HL-60/S4 treated with retinoic acid at 250 ng/mL for 4 days and 3 days (cell line): Measurements from ENCODE around the gene TSHZ2.

Source experiments
- in situ Hi-C: fragments of 300-500 bp; cut with MboI; formaldehyde crosslinking; loops from 2 replicates; pipeline ENCODE4 v1.7.0; 2022; ENCODE audit warnings: low sequenced_read_pairs

TSHZ2 gene

DNA sequence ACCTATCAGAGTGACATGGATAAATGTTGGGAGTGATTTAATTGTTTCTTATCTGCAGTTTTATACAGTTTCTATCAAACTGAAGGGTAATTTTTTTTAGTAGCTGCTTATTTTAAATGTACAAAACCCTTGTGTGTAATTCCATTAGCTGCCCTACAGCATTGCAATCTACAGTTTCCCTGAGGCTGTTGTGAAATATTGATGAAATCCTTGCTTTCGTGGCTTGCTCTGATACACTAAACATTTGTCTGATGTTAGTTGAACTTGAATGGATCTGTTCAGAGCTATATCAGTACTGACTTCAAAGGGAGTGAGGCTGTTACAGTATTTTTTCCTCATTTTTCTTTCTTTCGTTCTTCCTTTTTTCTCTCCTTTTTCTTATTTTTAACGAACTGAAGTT is 255.4 kb downstream of the TSHZ2 start:
- in situ Hi-C loops: no loop called here

DNA sequence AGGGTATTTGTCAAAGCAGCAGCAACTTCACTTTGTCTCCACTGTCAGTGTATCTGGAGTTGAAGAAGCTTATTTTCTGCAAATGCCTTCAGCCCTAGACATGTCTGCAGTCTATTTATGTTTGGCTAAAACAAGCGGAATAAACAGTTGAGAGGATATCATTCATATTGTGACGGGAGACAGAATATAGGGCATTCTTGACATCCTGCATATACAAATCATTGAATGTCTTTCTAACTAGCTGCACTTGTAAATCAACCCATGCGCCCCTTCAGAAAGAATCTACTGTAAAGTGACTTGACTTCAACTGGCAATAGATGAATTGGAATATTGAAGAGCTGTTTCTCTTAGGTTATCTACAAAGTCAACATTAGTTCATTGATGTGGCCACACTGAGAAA is 258.9 kb downstream of the TSHZ2 start:
- in situ Hi-C loops: no loop called here

DNA sequence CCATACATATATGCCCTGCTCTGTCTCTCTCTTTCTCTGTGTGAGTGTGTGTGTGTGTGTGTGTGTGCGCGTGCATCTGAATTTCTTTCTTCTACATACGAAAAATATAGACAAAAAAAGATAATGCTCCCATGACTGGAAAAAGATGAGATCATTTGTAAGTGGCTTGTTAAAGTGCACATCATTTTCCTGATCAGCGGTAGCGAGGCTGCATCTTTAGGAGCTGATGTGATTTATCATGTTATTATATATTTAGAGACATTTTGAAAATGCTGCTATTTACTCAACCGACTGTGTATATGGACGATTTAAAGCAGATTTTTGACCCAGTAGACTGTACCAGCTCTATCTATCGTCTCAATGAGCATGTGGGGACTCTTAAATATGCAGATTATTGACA is 265.3 kb downstream of the TSHZ2 start:
- in situ Hi-C loops: no loop called here

DNA sequence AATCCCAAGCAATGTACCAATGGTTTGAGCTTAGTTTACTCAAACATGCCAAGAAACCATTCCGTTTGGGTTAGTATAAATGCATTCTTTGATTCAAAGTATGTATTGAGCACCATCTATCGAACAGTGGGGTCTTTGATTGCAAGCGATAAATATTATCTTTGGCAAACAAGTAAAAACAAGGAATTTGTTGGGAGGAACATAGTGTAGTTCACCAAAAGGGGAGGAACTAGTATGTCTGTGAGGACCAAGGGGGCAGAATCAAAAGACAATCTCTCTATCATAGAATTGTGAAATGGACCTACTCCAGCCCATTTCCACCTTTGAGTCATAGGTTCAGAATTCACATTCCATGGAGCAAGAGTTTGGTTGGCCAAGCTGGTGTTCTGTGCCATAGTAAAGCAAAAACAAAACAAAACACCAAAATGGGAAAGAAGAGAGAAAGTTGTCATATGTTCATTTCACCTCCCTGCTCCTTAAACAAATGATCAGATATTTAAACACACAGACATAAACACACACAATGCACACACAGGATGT is 266.0 kb downstream of the TSHZ2 start:
- in situ Hi-C loops: no loop called here

DNA sequence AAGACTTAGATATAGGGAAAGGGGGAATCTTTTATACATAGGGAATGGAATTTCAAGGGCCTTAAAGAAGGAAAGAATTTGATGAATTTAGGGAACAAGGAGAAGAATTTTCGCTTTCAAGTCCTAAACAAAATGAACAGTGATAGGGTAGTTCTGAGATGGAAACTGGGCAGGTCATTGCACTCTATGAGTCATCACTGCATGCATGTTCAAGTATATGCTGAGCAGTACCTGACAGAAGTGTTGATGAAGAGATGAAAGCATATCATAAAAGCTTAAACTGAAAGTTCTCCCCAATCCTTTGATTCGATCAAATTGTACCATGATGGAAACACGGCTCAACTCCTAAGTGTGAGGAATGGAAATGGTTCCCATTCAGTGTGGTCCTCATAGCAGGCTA is 271.0 kb downstream of the TSHZ2 start:
- in situ Hi-C loops: no loop called here

DNA sequence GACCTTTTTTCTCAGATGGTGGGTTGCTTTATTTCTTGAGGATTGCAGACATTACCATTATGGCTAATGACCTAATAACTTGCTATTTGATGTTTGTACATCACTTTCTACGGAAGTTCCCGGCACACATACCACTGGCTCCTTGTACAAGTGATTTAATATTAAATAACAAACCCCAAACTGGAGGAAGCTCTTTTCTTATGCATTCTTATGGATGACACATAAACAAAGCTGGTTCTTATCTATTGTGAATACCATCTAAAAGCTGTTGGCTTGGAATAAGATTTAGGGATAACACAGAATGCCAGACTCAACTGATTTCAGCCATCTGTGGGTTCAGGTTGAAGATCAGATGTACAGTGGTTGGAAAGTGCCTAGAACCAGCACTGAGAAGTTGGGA is 272.6 kb downstream of the TSHZ2 start:
- in situ Hi-C loops: no loop called here

DNA sequence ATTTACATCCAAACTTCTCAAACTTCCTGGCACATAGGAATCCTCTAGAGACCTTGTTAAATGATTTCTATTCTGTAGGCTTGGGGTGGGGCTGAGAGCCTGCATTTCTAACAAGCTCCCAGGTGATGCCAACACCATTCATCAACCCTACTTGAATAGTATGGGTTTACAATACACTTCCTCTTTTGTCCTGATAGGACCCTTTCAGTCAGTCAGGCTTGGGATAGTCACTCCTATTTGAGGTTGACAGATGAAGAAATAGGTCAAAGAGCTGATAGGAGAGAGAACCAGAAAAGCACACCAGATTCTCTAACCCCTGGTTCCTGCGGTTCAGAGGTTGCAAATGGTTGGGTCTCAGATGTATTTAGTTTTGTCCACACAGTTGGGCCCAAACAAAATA is 273.4 kb downstream of the TSHZ2 start:
- in situ Hi-C loops: no loop called here

DNA sequence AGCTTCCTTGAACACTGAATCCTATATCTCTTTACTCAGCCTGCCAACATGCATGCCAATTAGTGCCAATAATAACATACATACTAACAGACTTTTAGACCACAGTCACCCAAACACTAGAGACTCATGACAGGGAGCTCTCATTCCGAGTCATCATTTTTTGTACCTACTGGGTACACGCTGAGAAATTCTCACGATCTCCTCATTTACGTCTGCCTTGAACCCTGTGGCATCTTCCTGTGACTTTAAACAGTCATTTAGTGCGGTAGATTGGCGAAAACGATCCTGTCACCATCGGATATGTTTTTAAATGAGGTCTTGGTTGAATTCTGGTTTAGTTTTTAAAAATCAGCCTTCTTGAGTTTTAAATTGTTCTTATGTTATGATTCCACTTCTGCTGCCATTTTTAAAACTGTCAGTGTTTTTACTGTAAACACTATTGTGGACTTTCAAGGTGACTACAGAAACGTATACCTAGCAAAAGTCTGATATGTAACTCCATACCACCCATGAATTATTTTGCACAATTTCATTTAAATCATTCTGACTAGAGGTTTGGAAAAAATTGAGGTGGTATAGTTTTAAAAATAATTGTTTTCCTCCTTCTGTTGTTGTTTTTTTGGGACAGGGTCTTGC is 275.4 kb downstream of the TSHZ2 start:
- in situ Hi-C loops: no loop called here

DNA sequence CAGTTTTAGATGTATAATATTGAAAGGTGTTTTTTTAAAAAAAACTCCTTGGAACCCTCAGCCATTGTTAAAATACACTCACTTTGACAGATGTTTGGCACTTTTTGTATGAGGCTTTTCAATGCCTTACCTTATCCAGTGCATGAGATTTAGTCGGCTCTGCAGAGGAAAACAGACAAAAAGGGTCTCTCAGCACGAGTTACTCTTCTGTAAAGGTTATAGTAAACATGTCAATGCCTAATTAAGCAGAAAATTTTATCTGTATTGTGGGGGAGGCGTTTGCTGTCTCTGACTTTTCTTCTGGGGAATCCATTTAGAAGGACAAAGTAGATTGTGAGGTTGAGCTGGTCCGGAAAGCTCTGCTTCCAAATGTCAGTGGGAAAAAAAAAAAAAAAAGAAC is 278.3 kb downstream of the TSHZ2 start:
- in situ Hi-C loops: no loop called here

DNA sequence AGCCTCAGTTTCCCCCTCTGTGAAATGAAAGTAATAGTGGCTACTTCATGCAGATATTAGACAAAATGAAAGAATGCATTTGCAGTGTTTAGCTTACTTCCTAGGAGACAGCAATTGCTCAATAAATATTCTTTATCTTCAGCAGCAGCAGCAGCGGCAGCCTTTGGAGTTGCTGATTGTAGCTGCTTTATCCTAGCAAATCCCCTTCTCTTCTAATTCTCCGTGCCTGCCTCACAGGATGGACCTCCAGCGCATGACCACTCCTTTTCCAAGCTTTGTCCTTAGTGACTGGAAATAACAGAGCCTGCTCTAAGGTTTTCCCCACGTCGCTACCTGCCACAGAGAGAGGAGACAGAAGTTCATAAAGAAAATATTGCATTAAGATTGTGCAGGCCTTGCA is 279.8 kb downstream of the TSHZ2 start:
- in situ Hi-C loops: no loop called here

DNA sequence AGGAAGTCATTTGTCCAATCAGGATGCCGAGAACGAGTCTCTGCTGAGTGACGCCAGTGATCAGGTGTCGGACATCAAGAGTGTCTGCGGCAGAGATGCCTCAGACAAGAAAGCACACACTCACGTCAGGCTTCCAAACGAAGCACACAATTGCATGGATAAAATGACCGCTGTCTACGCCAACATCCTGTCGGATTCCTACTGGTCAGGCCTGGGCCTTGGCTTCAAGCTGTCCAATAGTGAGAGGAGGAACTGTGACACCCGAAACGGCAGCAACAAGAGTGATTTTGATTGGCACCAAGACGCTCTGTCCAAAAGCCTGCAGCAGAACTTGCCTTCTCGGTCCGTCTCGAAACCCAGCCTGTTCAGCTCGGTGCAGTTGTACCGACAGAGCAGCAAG is 281.5 kb downstream of the TSHZ2 start:
- in situ Hi-C loops: no loop called here

DNA sequence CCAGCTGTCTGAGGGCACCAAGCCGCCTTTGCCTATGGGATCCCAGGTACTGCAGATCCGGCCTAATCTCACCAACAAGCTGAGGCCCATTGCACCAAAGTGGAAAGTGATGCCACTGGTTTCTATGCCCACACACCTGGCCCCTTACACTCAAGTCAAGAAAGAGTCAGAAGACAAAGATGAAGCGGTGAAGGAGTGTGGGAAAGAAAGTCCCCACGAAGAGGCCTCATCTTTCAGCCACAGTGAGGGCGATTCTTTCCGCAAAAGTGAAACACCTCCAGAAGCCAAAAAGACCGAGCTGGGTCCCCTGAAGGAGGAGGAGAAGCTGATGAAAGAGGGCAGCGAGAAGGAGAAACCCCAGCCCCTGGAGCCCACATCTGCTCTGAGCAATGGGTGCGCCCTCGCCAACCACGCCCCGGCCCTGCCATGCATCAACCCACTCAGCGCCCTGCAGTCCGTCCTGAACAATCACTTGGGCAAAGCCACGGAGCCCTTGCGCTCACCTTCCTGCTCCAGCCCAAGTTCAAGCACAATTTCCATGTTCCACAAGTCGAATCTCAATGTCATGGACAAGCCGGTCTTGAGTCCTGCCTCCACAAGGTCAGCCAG is 283.0 kb downstream of the TSHZ2 start:
- in situ Hi-C loops: no loop called here

DNA sequence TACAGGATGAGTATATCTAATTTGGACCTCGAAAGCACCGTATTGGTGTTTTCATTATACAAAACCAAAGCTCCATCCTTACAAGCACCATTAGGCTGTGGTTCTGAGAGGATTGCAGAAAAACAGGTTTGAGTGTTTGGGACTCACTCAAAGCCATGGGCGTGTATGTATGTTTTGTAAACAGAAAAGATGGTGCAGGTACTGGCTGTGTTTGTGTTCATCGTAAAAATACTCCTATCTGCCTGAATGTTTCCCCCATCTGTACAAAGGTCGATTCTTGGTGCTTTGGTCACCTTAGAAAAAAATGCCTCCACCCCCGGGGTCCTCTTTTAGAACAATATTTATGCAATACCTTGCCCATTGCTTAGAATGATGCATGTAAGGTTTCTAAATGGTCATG is 286.6 kb downstream of the TSHZ2 start:
- in situ Hi-C loops: no loop called here

DNA sequence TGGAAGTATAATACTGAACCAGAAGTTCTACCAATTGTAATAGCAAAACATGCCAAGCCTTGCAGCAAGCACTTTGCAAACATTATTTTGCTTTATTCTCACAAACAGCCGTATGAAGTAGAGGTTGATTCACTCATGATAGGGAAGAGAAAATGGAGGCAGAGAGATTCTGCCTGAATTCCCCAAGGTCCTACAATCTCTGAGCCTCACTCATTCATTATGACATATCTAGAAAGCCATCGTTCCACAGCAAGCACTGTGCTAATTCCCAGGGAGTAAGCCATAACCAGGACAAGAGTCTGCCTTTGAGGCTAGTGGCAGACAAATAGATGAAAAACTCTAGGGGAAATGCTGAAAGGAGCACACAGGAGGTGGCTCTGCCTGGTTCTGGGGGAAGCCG is 288.0 kb downstream of the TSHZ2 start:
- in situ Hi-C loops: no loop called here

DNA sequence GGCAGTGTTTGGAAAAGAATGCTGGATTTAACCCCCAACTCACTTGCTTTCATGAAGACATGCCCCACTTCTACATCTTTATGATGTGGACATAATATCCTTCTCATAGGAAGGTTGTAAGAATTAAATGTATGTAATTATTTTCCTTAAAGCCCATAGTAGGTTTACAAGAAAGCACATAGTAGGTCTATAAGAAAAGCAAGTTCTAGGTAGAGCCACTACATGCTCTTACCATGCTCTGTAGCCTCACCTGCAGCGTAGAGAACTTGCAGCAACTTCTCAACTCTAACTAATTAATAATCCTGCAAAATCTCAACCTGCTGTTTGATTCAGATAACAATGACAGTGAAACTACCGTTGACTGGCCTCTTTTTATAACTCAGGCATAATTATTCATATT is 288.4 kb downstream of the TSHZ2 start:
- in situ Hi-C loops: no loop called here

DNA sequence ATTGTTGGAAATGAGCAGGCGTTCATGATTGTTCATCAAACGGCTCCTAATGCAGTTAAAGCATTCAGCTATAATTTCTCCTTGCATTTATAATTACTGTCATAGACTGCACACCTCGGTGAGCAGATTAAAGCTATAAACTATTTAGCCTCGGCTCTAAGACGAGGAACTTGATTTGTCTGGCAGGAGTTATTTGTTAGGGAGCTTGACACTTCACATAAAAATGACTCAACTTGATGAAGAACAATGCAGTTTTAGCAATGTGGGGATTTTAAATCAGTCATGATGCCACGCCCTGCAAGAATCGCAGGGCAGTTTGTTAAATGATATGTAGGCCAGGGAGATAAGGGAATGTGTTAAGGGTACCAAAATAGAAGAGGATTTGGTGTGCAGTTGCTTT is 290.2 kb downstream of the TSHZ2 start:
- in situ Hi-C loops: no loop called here

DNA sequence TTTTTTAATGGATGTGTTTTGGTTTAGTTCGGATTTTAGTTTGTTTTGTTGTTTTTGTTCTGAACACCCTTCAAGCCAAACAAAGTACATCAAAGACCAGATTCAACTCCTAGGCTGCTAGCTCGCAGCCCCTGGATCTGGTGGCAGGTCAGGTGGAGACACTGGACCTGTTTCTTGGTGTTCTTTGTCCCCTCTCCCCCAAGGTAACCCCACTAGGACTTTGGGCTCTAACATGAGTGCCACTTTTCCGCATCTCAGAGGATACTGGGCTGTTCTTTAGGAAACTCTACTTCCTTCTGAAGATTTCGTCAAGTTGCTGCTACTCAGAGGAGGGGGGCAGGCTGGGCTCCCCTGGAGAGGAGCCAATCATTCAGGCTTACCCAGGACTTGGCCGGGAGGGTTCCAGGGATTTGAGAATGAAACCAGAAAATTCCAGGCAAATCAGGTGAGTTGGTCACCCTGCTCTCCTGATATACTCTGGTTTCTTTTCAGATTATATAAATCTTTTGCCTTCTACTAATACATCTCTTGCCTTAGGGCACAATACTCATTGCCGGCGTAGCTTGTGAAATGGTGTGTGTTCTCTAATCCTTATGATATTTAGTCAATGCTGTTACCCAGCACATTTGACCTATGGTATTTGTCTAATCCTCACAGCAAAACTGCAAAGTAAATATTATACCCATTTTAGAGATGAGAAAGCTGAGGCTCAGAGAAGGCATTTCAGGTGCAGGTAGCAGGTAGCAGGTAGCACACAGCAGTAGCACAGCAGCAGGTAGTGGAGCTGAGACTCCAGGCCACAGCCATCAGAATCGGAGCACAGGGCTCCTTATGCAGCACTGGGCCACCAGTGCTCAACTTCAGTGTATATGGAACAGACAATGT is 291.6 kb downstream of the TSHZ2 start:
- in situ Hi-C loops: no loop called here

DNA sequence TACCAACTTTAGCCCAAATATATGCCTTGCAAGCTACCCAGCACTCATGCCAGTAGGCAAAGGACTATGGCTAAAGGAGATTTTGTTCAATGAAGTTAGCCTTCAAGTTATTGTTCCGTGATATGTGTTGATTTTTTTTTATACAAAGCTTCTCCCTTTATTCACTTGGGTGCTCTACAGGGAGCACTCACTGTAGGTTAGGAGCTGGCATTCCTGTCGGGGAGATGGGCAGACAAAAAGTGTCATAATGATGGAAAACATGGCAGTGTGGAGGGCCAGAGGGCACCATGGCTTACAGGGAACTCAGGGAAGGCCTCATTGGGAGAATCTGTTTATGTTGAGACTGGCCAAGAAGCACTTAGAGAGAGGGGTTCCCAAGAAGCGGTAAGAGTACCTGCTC is 292.4 kb downstream of the TSHZ2 start:
- in situ Hi-C loops: no loop called here

DNA sequence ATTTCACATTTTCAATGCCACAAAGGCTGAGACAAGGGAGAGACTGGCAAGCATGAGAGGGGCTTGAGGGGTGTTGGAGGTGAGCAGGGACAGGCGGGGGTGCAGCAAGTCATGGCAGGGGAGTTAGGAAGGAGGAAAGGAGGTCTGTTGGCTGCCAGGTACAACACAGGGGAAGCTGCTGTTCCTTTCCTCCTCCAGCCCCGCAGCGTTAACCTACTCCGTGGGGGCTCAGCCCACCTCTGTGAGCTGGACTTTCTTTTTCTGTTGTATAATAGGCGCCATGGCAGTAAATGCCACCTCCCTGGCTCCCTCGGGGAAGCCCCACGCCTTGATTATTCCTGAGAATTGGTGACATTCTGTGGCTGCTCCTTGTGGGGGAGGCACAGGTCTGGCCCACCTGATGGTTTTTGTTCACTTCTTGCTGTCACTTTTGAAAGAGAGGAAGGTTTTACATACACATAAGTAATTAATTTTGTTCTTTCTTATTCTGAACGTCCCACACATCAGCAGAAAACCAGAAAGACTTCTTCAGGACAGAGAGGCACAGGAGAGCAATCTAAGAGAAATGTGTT is 293.2 kb downstream of the TSHZ2 start:
- in situ Hi-C loops: no loop called here

DNA sequence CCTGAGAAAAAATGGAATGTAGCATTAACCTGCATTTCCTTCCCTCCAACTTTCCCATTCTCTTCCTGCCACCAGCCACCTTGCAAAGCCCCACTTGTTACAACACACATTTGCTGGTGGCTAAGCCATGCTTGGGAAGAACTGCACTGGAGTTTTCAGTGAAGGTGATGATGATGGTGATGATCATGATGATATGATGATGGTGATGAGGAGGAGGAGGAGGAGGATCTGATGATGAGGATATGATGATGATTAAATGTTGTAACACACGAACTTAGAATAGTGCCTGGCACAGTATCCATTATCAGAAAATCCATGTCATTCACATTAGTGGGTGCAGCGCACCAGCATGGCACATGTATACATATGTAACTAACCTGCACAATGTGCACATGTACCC is 297.2 kb downstream of the TSHZ2 start:
- in situ Hi-C loops: no loop called here

DNA sequence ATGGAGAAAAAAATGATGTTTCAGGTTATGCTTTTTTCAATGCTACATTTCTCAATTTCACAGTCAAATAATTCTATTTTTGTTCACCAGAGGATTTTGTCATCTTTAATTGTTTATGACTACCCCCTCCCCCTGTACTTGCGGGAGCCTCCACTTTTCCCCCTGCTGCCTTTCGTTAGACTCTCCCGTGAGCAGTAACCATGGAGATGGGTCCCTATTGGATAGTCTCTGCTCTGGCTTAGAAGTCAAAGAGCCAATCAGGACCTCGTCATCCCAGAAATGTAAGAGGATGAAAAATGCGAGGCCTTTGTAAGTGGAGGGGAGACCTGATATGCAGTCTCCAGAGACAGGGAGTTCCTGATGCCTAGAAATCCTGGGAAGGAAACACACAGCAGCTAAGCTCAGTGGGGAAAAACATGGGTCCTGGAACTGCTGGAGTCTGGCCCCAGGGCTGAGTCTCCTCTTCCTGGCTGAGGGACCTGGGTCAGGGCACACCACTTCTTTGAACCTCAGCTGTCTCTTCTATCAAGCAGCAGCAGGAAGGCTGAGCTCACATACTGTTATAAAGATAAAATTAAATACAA is 298.7 kb downstream of the TSHZ2 start:
- in situ Hi-C loops: no loop called here
